ENCODE measurements around the gene TRIM61.
A peak's percentile ranks its signal among the peaks of the same experiment; 100 is the strongest.
"Not testable (repeated sequence)": the region's sequence is repeated elsewhere in the genome, so short reads cannot be mapped to it uniquely, and the experiment has no call there.

TRIM61 gene

DNA sequence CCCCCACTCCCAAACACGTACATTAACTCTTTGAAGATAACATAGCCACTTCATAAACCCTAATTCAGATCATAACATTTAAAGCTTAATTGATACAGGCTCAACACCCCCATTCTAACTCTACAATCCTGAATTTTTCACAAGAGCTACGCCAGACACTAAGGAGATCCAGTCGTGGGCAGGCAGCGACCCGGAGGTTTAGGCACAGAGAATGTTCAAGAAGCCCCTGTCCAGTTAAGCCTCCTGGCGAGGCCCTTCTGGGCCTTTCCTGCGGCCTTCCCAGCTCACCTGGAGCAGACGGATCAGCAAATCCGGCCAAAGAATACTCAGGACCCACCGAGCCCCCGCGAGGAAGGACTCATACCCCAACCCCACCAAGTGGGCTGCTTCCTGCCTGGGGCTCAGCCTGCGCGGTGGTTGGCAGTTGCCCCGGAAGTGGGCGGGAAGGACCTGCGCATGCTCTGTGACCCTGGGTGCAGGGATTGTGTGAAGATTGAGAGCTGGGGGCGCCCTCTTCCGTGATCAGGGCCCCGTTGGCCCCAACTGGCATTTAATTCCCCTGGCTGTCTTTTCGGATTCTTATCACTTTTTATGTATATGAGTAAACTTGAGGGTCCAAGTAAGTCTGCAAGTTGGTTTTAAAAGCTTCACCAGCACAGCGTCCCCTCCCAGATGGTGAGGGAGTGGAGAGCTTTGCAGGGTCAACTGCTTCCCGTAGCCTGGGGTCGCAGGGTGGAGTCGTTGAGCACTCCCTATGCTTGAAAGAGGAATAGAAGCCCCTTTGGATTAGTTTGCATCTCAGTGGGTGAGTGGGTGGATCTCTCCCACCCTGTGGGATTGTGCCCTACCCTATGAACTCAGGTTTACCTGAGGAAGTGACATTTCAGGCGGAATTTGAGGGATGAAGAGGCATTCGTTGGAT lies at the start of gene TRIM61:
Gene TRIM61 (minus strand): TSS at position 415 of the 922 bp plus-strand sequence. CDS start 7,655 bp downstream, outside the sequence.
- DNase-seq: peak; percentile 7

DNA sequence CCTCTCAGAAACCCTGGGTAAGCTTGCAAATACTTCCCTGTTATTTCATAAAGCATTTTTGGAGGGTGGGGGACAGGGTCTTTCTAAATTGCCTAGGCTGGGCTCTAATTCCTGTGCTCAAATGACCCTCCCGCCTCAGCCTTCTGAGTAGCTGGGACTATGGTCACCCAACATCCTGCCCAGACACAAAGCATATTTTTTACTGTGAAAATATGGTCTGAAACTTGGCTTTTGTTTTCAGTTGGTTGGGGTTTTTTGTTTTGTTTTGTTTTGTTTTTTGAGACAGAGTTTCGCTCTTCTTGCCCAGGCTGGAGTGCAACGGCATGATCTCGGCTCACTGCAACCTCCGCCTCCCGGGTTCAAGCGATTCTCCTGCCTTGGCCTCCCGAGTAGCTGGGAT lies 48.3 kb upstream of the TRIM61 start:
- DNase-seq: not testable (repeated sequence)

DNA sequence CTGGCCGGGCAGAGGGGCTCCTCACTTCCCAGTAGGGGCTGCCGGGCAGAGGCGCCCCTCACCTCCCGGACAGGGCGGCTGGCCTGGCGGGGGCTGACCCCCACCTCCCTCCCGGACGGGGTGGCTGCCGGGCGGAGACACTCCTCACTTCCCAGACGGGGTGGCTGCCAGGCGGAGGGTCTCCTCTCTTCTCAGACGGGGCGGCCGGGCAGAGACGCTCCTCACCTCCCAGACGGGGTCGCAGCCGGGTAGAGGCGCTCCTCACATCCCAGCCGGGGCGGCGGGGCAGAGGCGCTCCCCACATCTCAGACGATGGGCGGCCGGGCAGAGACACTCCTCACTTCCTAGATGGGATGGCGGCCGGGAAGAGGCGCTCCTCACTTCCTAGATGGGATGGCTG lies 42.5 kb upstream of the TRIM61 start:
- not testable (repeated sequence) for DNase-seq

DNA sequence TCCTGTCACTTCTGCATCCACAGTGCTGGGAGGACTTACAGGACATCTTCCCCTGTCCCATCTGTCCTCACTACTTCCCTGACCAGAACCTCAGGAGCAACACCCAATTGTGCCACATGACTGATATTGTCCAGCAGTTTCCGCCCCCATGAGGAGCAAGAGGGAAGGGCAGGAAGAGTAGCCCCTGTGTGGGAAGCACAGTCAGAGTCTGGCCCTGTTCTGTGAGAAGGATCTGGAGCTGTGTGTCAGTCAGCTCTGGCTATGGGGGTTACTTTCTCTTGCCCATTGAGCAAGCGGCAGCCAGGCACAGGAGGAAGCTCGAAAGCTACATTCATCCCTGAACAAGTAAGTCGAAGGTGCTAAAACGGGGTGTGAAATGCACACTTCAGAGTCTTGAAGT lies 39.5 kb upstream of the TRIM61 start:
- DNase-seq: no peak

DNA sequence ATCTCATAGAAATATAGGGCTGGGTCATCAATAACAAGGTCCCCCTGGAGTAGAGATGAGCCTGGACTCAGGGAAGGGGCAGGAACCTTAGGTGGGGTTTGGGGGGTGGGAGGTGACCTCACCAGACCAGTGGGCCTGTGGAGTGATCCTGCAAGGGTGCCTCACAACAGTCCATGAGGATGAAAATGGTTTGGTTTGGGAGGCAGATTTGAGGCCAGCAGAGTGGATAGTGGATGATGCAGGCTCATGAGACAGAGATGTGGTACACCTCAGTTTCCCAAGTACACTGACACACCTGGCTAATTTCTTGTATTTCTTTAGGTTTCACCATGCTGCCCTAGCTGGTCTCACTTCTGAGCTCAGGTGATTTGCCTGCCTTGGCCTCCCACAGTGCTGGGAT lies 36.2 kb upstream of the TRIM61 start:
- DNase-seq: no peak

DNA sequence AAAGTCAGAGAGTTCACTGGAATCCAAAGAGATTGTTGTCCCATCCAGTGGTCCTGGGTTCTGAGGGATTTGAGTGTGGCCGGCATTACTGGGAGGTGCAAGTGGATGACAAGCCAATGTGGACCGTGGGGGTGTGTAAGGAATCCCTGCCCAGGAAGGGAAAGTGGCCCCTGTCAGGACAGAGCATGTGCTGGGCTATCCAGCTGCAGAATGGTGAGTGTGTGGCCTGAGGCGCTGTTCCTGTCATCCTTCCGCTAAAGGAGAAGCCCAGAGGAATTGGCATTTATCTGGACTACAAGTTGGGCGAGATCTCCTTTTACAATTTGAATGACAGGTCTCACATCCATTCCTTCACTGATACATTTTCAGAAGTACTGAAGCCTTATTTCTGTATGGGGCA lies 33.9 kb upstream of the TRIM61 start:
- DNase-seq: no peak

DNA sequence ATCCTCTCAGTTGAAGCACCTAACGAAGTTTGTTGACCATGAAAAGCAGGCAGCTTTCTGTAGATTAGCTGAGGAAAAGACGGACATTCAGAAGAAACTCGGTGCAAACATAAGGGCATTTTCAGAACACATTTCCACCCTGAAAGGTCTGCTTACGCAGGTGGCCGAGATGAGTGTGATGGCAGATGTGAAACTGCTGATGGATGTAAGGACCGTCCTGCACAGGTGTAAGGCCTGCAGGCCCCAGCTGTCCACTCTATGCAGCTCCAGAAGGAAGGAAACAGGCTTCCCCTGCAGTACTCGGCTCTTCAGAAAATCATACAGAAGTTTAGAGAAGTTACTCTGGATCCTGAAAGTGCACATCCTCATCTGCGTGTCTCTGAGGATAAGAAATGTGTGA lies 33.5 kb upstream of the TRIM61 start:
- no peak for DNase-seq

DNA sequence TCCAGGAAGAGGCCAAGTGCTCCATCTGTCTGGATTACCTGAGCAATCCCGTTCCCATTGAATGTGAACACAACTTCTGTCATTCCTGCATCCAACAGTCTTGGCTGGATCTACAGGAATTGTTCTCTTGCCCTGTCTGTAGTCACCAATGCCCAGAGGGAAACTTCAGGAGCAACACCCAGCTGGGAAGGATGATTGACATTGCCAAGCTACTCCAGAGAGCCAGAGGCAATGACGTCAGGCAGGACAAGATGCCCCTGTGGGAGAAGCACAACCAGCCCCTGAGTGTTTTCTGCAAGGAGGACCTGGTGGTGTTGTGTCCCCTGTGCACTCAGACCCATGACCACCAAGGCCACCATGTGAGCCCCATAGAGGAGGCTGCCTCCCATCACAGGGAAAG lies 33.0 kb upstream of the TRIM61 start:
- no peak for DNase-seq

DNA sequence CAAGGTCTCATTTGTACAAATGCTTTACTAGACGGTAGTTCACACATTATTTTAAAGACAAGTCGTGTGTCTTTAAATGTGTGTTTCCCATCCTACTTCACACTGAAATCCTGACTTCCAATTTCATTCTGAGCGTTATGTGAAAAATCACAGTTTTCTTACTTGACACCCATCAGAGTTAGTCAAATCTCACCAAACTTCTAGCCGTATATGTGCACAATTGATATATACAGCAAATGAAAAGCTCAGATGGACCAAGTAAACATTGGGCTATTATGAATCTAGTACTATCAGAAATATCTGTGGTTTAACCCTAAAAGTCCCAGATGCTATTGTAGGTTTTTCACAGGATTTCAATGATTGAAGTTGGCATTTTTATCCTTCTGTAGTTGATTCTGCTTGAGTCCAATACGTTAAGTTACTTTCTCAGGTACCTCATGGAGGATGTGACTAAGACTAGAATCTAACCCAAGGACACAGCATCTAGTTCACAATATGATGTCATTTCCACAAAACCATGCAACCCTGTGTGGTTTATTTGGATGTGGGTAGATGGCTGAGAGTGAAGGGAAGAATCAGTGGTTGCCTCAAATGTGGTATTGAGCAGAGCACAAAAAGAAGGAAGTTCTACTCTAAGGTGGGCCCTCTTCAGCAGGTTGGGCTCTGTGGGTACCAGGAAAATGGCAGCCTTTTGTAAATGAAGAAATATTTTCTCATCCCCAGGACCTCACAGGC lies 32.2 kb upstream of the TRIM61 start:
- no peak for DNase-seq

DNA sequence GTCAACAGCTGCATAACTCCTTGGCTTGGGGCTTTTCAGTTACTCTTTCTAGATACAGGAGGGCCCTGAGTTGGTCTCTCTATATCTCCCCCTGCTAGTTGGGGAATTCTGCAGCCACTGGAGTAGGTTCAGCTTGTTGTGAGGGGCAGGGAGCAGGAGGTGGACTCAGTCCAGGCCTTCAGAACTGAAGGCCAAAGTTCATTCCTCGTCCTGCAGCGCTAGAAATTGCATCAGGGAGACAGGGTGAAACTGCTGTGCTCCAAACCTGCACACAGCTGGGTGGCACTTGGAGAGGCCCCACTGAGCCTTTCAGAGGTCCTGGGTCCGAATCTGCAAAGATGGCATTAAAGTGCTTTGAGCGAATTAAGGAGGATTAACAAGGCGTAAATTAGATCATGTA lies 29.4 kb upstream of the TRIM61 start:
- no peak for DNase-seq

DNA sequence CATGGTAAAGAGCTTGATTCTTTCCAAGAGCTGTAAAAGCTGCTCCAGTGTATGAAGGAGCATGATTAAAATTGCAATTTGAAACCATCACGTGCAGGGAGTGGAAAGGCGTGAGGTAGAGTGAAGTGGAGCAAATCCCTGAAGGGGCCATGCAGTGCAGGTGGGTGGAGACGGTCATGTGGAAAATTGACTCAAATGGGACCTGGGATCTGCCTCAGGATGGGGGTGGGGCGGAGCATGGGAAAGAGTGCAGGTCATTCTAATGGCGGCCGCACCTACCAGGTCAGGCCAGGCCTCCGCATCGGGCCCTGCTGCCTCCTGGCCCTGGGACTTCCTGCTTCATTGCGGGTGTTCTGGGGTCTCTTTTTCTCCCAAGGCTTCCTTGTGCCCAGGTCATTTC lies 29.0 kb upstream of the TRIM61 start:
- no peak for DNase-seq

DNA sequence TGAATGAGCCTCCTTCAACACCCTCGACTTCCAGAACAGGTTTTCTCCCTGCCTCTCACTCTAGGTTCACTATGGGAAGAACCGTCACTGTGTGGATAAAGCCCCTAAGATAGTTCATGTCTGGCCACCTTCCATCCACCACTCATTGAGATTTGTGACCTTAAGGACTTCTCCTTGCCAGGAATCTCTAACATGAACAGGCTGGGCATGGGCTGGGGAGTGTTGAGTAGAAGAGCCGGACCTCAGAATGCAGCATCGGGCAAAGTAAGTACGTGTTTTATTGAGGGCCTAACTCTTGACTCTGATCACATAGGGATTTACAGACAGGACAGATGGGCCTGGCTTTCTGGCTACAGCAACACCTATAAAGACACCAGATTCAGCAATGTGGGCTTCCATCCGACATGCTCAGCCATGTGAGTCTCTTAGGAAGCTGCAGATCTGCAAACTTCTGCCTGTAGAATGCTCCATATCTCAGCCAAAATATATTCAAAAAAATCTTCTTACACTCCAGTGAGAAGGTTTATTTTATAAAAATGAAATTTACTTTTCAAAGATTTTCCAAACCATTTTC lies 28.0 kb upstream of the TRIM61 start:
- DNase-seq: no peak

DNA sequence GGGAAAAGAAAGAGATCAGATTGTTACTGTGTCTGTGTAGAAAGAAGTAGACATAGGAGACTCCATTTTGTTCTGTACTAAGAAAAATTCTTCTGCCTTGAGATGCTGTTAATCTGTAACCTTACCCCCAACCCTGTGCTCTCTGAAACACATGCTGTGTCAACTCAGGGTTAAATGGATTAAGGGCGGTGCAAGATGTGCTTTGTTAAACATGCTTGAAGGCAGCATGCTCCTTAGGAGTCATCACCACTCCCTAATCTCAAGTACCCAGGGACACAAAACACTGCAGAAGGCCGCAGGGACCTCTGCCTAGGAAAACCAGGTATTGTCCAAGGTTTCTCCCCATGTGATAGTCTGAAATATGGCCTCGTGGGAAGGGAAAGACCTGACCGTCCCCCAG lies 24.5 kb upstream of the TRIM61 start:
- not testable (repeated sequence) for DNase-seq

DNA sequence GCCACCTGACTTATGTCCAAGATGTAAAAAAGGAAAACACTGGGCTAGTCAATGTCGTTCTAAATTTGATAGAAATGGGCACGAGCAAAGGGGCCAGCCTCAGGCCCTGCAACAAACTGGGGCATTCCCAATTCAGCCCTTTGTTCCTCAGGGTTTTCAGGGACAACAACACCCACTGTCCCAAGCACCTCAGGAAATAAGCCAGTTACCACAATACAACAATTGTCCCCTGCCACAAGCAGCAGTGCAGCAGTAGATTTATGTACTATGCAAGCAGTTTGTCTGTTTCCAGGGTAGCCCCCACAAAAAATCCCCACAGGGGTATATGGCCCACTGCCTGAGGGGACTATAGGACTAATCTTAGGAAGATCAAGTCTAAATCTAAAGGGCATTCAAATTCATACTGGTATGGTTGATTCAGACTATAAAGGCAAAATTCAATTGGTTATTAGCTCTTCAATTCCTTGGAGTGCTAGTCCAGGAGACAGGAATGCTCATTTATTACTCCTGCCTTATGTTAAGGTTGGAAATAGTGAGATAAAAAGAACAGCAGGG lies 21.1 kb upstream of the TRIM61 start:
- DNase-seq: not testable (repeated sequence)

DNA sequence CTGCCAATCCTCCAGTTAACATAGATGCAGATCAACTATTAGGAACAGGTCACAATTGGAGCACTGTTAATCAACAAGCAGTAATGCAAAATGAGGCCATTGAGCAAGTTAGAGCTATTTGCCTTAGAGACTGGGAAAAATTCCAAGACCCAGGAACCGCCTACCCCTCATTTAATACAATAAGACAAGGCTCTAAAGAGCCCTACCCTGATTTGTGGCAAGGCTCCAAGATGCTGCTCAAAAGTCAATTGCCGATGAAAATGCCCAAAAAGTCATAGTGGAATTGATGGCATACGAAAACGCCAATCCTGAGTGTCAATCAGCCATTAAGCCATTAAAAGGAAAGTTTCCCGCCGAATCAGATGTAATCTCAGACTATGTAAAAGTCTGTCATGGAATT lies 20.5 kb upstream of the TRIM61 start:
- DNase-seq: no peak

DNA sequence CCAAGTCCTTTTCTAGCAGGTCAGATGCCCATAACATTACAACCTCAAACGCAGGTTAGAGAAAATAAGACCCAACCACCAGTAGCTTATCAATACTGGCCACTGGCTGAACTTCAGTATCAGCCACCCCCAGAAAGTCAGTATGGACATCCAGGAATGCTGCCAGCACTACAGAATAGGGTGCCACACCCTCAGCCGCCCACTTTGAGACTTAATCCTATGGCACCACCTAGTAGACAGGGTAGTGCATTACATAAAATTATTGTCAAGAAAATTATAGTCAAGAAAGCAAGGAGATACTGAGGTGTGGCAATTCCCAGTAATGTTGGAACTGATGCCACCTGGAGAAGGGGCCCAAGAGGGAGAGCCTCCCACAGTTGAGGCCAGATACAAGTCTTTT lies 19.9 kb upstream of the TRIM61 start:
- DNase-seq: no peak

DNA sequence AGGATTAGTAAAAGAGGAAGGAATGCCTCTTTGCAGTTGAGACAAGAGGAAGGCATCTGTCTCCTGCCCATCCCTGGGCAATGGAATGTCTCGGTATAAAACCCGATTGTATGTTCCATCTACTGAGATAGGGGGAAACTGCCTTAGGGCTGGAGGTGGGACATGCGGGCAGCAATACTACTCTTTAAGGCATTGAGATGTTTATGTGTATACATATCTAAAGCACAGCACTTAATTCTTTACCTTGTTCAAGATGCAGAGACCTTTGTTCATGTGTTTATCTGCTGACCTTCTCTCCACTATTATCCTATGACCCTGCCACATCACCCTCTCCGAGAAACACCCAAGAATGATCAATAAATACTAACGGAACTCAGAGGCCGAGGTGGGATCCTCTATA lies 18.7 kb upstream of the TRIM61 start:
- not testable (repeated sequence) for DNase-seq

DNA sequence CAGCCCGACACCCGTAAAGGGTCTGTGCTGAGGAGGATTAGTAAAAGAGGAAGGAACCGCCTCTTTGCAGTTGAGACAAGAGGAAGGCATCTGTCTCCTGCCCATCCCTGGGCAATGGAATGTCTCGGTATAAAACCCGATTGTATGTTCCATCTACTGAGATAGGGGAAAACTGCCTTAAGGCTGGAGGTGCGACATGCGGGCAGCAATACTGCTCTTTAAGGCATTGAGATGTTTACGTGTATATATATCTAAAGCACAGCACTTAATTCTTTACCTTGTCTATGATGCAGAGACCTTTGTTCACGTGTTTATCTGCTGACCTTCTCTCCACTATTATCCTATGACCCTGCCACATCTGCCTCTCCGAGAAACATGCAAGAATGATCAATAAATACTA lies 13.3 kb upstream of the TRIM61 start:
- DNase-seq: not testable (repeated sequence)

DNA sequence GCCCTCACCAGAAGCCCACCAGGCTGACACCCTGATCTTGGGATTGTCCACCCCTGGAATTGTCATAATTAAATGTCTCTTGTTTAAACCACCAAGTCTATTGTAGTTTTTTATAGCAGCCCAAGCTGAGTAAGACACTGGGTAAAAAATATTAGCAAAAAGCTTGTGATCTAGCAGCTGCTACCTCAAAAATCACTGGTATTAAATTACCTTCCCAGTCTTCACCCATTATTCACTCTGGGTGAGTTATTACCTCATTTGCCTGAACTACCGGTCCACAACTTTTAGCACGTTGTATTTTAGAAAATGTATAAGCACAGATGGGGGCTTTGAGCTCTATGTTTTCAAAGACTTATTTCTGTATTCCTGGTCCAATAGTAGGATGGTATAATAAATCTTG lies 12.0 kb upstream of the TRIM61 start:
- no peak for DNase-seq

DNA sequence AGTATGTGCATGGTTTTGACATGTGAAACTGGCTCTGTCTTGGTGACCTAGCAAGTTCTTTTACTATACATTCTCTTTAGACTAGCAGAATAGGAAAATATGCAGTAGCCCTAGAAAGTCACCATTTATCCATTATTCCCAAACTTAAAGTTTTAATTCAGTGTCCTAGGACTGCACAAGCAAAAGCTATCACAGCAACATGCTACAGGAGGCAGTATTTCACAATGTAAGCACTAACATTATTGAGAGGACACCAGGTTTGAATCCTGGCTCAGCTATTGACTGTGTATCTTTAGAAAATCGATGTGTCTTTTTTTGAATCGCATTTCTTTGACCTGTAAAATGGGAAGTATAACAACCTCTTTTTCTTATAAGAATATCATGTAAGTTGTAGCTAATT lies 5.5 kb downstream of the TRIM61 start:
- not testable (repeated sequence) for DNase-seq

DNA sequence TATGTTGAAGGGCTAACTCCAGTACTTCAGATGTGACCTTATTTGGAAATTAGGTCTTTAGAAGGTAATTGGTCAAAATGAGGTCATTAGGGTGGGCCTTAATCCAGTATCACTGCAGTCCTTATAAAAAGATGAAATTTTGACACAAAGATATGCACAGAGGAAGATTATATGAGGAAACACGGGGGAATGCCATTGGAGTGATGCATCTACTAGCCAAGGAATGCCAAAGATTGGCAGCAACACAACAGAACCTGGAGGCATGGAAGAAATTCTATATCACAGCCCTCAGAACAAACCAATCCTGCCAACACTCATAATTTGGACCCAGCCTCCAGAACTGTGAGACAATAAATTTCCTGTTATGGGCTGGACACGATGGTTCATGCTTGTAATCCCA lies 17.6 kb downstream of the TRIM61 start:
- no peak for DNase-seq

DNA sequence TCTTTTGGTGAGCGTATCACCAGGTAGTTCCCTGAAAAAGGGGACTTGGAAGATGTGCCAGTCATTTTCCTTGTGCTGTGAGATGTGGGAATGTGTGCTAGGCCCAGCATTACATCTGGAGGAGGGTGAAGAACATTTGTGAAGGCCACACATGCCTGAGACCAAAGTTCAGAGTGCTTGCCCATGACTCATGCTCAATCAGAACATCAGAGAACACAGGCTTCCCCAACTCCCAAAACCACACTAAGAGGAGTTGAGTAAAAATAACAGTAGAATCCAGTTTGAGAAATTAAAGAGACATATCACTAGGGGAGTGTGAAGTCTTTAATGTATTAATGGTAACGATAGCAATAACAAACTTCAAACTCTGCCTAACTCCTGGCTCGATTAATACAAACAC lies 18.0 kb downstream of the TRIM61 start:
- not testable (repeated sequence) for DNase-seq

All from inflammatory macrophage treated with lipopolysaccharide for 4 hours (primary cell).